ENCODE measurements around the gene SPATS2. TPM values are rescaled to one million over a fixed set of nuclear protein-coding genes. Genes with fewer than 3 reads are reported as not detected.

Gene SPATS2
- total RNA-seq, 2 donors from 2014 or later, result 11.5 to 31.4 TPM

DNA sequence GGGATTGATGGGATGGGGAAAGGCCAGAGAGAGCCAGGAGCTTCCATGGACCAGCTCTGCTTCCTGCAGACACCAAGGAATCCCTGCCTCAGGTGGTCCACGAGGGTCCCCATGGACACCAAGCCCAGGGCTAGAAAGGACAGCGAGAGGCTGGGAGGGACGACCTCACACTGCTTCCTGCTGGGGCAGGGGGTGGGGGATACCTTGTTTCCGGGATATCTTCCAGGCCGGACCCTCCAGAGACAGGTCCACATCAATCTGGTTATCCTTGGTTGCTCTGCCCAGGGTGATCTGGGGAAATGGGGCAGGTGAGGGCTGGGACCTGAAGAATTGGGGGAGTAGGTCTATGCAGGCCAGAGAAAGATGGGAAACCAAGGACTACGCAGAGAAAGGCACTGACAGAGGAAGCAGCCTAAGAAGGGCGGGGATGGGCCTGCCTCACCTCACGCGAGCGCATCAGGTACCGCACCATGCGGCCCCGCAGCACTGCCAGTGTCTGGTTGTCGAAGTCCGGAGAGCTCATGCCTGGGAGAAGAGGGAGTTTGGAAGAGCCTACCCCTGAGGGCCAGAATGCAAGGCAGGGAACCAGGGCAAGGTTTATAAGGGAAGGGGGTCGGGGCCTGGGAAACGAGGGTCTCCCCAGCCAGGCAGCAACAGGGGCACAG lies 191.9 kb downstream of the SPATS2 start:
- ATAC-seq (ENCODE audit: insufficient number of reproducible peaks, low FRiP score, low read depth) (no peak), DNase-seq (ENCODE audit: low spot score) (no peak)
- H3K27ac ChIP-seq, result no peak overlapping the region
- TF ChIP-seq, protein P1, sequence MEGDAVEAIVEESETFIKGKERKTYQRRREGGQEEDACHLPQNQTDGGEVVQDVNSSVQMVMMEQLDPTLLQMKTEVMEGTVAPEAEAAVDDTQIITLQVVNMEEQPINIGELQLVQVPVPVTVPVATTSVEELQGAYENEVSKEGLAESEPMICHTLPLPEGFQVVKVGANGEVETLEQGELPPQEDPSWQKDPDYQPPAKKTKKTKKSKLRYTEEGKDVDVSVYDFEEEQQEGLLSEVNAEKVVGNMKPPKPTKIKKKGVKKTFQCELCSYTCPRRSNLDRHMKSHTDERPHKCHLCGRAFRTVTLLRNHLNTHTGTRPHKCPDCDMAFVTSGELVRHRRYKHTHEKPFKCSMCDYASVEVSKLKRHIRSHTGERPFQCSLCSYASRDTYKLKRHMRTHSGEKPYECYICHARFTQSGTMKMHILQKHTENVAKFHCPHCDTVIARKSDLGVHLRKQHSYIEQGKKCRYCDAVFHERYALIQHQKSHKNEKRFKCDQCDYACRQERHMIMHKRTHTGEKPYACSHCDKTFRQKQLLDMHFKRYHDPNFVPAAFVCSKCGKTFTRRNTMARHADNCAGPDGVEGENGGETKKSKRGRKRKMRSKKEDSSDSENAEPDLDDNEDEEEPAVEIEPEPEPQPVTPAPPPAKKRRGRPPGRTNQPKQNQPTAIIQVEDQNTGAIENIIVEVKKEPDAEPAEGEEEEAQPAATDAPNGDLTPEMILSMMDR (IDR thresholded peaks at IDR 0.05), result no peak
- H3K4me3 ChIP-seq, result no peak overlapping the region
- H3K9me3 ChIP-seq, result no peaks in the 10 kb centered on the region
- H3K36me3 ChIP-seq, result peaks cover 71% of the 10 kb centered on the region
- no peaks in the 10 kb centered on the region for H3K4me1 ChIP-seq (ENCODE audit: control insufficient read depth in 1 of 2, low read depth in 2 of 2)
- no peaks in the 10 kb centered on the region for H3K27me3 ChIP-seq (replicated peaks; ENCODE audit: insufficient read depth)

- no peak overlapping the region for H3K27ac ChIP-seq
- DNase-seq (ENCODE audit: low spot score), result no peak
- no peak overlapping the region for H3K4me3 ChIP-seq
- no peaks in the 10 kb centered on the region for H3K9me3 ChIP-seq
- H3K36me3 ChIP-seq, result peaks cover 76% of the 10 kb centered on the region
- no peaks in the 10 kb centered on the region for H3K4me1 ChIP-seq (ENCODE audit: control insufficient read depth in 1 of 2, low read depth in 2 of 2)
- TF ChIP-seq, protein P1 (IDR thresholded peaks at IDR 0.05), result no peak
- no peaks in the 10 kb centered on the region for H3K27me3 ChIP-seq (replicated peaks; ENCODE audit: insufficient read depth)
- no peak for ATAC-seq (ENCODE audit: insufficient number of reproducible peaks, low FRiP score, low read depth)
These were observed 193.4 kb downstream of the SPATS2 start for GRCh38 chr12:49560695-49561094.

DNA sequence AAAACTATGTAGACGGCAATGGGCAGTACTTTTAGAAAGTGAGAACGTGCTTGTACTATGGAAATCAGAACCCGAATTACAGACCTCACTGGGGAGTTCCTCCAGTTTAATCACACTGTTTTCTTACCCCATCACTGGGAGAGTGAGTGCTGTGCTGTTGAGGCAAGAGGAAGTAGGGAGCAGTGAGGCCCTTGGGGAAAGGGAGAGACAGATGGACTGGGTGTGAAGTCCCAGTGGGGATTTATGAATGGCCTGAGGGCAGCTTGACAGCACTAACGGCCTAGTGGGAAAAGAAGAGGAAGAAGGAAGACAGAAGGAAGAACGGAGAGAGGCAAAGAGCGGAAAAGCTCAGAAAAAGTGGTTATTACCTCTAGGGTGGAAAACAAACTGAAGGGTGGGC lies 195.0 kb downstream of the SPATS2 start:
- Histone ChIP-seq H3K9me3 (no peaks in the 10 kb centered on the region), H3K27ac (no peak overlapping the region), H3K36me3 (peaks cover 70% of the 10 kb centered on the region), H3K27me3 (replicated peaks; ENCODE audit: insufficient read depth) (no peaks in the 10 kb centered on the region), H3K4me3 (no peak overlapping the region), H3K4me1 (ENCODE audit: control insufficient read depth in 1 of 2, low read depth in 2 of 2) (peaks cover 6 to 11% of the 10 kb centered on the region in 2 donors)
- TF ChIP-seq, protein P1 (IDR thresholded peaks at IDR 0.05), result no peak
- DNase-seq (ENCODE audit: low spot score) (no peak), ATAC-seq (ENCODE audit: insufficient number of reproducible peaks, low FRiP score, low read depth) (no peak)

GRCh38 chr12:49562831-49563230 lies 195.6 kb downstream of the SPATS2 start:
- Histone ChIP-seq H3K27me3 (replicated peaks; ENCODE audit: insufficient read depth) (no peaks in the 10 kb centered on the region), H3K36me3 (peaks cover 64% of the 10 kb centered on the region), H3K4me1 (ENCODE audit: control insufficient read depth in 1 of 2, low read depth in 2 of 2) (peaks cover 7 to 13% of the 10 kb centered on the region in 2 donors), H3K4me3 (no peak overlapping the region), H3K27ac (no peak overlapping the region), H3K9me3 (no peaks in the 10 kb centered on the region)
- DNase-seq (ENCODE audit: low spot score), result no peak
- no peak for ATAC-seq (ENCODE audit: insufficient number of reproducible peaks, low FRiP score, low read depth)
- TF ChIP-seq, protein P1 (IDR thresholded peaks at IDR 0.05), result no peak

GRCh38 chr12:49563951-49564685 lies 196.9 kb downstream of the SPATS2 start:
- Histone ChIP-seq H3K27me3 (replicated peaks; ENCODE audit: insufficient read depth) (no peaks in the 10 kb centered on the region), H3K27ac (no peak overlapping the region), H3K4me1 (ENCODE audit: control insufficient read depth in 1 of 2, low read depth in 2 of 2) (peaks cover 11 to 18% of the 10 kb centered on the region in 2 donors), H3K36me3 (peaks cover 53% of the 10 kb centered on the region), H3K4me3 (no peak overlapping the region), H3K9me3 (no peaks in the 10 kb centered on the region)
- TF ChIP-seq, protein P1 (IDR thresholded peaks at IDR 0.05), result no peak
- ATAC-seq (ENCODE audit: insufficient number of reproducible peaks, low FRiP score, low read depth), result no peak
- no peak for DNase-seq (ENCODE audit: low spot score)
